Measurements from ENCODE around the gene CSF2RB.
A peak's percentile ranks its signal among the peaks of the same experiment; 100 is the strongest.

Gene CSF2RB

DNA sequence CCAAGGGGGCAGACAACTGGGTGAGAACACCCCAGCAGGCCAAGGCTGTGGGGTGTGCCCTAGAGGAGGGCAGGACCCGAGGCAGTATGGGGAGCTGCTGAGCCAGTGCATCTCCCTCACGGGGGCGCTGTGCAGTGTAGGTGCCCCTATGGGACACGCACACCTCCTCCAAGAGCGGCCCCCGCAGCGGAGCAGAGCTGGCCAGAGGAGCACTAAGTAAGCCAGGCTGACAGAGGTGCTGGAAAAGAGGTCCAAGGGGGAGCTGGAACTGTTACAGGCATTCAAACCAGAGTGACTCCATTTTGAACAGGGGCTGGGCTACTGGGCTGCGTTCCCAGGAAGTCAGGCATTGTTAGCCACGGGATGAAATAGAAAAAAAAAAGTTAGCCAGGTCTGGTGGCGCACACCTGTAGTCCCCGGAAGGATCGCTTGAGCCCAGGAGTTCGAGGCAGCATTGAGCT lies 64.0 kb downstream of the CSF2RB start:
- TF ChIP-seq, protein P1, sequence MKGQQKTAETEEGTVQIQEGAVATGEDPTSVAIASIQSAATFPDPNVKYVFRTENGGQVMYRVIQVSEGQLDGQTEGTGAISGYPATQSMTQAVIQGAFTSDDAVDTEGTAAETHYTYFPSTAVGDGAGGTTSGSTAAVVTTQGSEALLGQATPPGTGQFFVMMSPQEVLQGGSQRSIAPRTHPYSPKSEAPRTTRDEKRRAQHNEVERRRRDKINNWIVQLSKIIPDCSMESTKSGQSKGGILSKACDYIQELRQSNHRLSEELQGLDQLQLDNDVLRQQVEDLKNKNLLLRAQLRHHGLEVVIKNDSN (IDR thresholded peaks at IDR 0.05), result no peak
- TF ChIP-seq ZBTB7A (IDR thresholded peaks at IDR 0.05; ENCODE audit: low read depth), result no peak
- TF ChIP-seq, protein P2, sequence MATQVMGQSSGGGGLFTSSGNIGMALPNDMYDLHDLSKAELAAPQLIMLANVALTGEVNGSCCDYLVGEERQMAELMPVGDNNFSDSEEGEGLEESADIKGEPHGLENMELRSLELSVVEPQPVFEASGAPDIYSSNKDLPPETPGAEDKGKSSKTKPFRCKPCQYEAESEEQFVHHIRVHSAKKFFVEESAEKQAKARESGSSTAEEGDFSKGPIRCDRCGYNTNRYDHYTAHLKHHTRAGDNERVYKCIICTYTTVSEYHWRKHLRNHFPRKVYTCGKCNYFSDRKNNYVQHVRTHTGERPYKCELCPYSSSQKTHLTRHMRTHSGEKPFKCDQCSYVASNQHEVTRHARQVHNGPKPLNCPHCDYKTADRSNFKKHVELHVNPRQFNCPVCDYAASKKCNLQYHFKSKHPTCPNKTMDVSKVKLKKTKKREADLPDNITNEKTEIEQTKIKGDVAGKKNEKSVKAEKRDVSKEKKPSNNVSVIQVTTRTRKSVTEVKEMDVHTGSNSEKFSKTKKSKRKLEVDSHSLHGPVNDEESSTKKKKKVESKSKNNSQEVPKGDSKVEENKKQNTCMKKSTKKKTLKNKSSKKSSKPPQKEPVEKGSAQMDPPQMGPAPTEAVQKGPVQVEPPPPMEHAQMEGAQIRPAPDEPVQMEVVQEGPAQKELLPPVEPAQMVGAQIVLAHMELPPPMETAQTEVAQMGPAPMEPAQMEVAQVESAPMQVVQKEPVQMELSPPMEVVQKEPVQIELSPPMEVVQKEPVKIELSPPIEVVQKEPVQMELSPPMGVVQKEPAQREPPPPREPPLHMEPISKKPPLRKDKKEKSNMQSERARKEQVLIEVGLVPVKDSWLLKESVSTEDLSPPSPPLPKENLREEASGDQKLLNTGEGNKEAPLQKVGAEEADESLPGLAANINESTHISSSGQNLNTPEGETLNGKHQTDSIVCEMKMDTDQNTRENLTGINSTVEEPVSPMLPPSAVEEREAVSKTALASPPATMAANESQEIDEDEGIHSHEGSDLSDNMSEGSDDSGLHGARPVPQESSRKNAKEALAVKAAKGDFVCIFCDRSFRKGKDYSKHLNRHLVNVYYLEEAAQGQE (IDR thresholded peaks at IDR 0.05; ENCODE audit: low read depth), result no peak
- no peak for TF ChIP-seq TEAD4 (IDR thresholded peaks at IDR 0.05)
- TF ChIP-seq, protein P3, sequence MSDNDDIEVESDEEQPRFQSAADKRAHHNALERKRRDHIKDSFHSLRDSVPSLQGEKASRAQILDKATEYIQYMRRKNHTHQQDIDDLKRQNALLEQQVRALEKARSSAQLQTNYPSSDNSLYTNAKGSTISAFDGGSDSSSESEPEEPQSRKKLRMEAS (IDR thresholded peaks at IDR 0.05), result no peak
- TF ChIP-seq EGR1 (IDR thresholded peaks at IDR 0.05), result no peak

DNA sequence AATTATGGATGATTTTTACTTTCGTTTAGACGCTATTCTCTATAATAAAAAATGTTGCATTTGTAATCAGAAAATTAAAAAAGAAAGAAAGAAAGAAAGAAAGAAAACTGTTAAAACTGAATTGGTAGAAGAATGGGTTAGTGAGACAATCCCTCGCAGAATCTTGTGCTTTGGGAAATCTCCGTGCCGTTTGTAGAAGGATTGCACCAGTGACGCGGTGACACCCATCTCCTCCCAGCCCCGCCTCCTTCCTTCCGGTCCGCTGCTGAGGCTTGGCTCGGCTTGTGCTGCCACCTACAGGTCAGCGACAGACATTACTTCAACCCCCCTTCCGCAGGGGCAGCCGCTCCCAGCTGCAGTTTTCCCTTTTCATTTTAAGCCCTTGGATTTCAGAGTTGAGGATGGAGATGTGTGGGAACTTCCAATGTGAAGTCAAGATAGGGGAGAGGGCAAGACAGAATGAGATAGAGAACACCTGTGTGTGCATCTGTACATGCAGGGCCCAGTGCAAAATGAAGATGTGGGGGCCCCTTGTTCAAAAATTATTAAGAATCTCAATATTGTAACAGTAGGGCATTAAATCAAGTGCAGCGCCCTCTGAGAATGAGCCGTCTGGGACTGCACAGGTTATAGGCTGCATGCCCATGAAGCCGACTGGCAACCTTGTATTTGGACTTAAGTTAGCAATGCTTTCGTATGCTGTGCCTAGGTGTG lies 64.7 kb downstream of the CSF2RB start:
- TF ChIP-seq ZBTB7A (IDR thresholded peaks at IDR 0.05; ENCODE audit: low read depth) (no peak), RAD21 (IDR thresholded peaks at IDR 0.05; ENCODE audit: low read depth) (peak; percentile 91)

DNA sequence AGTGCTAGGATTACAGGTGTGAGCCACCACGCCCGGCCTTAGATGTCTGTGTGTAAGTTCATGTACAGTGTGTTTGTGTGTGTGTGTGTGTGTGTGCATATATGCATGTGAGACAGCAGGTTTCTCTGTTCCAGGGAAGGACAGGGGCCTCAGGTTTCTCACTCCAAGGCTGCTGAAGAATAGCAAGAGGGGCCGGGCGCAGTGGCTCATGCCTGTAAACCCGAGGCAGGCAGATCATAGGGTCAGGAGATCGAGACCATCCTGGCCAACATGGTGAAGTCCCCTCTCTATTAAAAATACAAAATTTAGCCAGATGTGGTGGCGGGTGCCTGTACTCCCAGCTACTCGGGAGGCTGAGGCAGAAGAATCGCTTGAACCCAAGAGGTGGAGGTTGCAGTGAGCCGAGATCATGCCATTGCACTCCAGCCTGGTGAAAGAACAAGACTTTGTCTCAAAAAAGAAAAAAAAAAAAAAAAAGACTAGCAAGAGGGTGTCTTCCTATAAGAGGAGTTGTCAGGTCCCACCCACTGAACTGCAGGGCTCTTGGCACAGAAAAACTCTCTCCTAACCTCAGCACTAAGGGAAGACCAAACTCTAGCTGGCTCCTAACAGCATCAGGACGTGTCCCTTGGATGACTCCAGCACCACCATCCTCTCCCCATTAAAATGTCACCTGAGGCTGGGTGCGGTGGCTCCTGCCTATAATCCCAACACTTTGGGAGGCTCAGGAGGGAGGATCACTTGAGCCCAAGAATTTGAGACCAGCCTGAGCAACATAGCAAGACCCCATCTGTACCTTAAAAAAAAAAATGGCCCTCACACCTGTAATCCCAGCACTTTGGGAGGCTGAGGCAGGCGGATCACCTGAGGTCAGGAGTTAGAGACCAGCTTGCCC lies 65.8 kb downstream of the CSF2RB start:
- TF ChIP-seq, protein P3 (IDR thresholded peaks at IDR 0.05), result no peak
- TF ChIP-seq NFIC (IDR thresholded peaks at IDR 0.05), result no peak
- no peak for TF ChIP-seq CEBPB (IDR thresholded peaks at IDR 0.05)
- TF ChIP-seq, protein P1 (IDR thresholded peaks at IDR 0.05), result no peak
- no peak for TF ChIP-seq TAF1 (IDR thresholded peaks at IDR 0.05; ENCODE audit: low read depth)
- TF ChIP-seq EGR1 (IDR thresholded peaks at IDR 0.05), result no peak
- no peak for TF ChIP-seq FOXM1 (IDR thresholded peaks at IDR 0.05; ENCODE audit: borderline replicate concordance, low read depth)
- TF ChIP-seq ZBTB7A (IDR thresholded peaks at IDR 0.05; ENCODE audit: low read depth), result no peak
- TF ChIP-seq, protein P2 (IDR thresholded peaks at IDR 0.05; ENCODE audit: low read depth), result no peak

DNA sequence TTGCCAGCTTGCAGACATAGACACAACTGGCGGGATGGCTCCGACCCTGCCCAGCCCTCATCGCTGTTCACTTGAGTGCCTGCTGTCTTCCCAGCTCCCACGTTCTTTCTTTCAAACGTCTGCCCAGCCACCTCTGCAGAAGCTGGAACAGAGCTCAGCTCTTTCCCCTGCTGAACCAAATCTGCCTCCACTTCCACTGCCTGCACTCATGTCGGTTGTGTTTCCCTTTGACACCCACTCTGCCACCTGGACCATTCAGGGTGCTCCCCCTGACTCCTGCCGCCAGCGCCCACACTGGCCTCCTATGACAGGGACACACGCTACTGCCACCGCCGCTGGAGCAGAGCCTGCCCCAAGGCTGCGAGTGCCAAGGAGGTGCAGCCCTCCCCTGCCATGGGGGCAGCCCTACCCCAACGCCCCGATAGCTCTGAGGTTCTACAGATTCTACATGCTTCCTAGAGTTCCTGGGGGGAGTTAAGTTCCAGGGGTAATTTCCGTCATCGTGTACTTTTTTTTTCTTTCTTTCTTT lies 67.9 kb downstream of the CSF2RB start:
- no peak for TF ChIP-seq CREB1 (IDR thresholded peaks at IDR 0.05; ENCODE audit: low read depth)
- TF ChIP-seq, protein P3 (IDR thresholded peaks at IDR 0.05), result no peak
- TF ChIP-seq EGR1 (IDR thresholded peaks at IDR 0.05), result no peak
- no peak for TF ChIP-seq YY1 (IDR thresholded peaks at IDR 0.05; ENCODE audit: low read depth)
- no peak for TF ChIP-seq ZBTB7A (IDR thresholded peaks at IDR 0.05; ENCODE audit: low read depth)
- TF ChIP-seq RAD21 (IDR thresholded peaks at IDR 0.05; ENCODE audit: low read depth), result no peak
- TF ChIP-seq TAF1 (IDR thresholded peaks at IDR 0.05; ENCODE audit: low read depth), result no peak
- no peak for TF ChIP-seq TEAD4 (IDR thresholded peaks at IDR 0.05)
- TF ChIP-seq, protein P1 (IDR thresholded peaks at IDR 0.05), result no peak
- no peak for TF ChIP-seq CEBPB (IDR thresholded peaks at IDR 0.05)
- TF ChIP-seq TCF12 (IDR thresholded peaks at IDR 0.05; ENCODE audit: low read depth), result no peak
- TF ChIP-seq, protein P2 (IDR thresholded peaks at IDR 0.05; ENCODE audit: low read depth), result no peak
- no peak for TF ChIP-seq EP300 (IDR thresholded peaks at IDR 0.05; ENCODE audit: borderline replicate concordance)
- no peak for TF ChIP-seq FOXM1 (IDR thresholded peaks at IDR 0.05; ENCODE audit: borderline replicate concordance, low read depth)
